DMS114 treated with DMSO at 0.1 percent for 48 hours (cell line): ENCODE results near the gene ZP2.
"Not testable (repeated sequence)": the region's sequence is repeated elsewhere in the genome, so short reads cannot be mapped to it uniquely, and the experiment has no call there.

Experiments
- DNase-seq: peaks from one replicate; lab custom pipeline; 2025; ENCODE audit not compliant: unreplicated experiment; lab: John Stamatoyannopoulos, UW

Gene ZP2

DNA sequence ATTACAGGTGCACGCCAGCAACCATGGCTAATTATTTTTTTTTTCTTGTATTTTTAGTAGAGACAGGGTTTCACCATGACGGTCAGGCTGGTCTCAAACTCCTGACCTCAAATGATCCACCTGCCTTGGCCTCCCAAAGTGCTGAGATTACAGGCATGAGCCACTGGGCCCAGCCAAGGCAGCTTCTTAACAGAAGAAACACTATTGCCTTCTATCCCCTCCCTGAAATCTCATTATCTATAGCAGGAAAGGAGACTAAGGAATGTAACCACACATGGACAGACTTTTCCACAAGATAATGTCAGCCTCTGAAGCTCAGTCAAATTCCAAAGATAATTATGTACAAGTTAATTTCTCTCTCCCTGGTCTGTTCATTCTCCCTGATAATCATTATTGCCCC lies 5.7 kb upstream of the ZP2 start:
- DNase-seq = no peak

- DNase-seq = no peak
These were observed 2.7 kb upstream of the ZP2 start for GRCh38 chr16:21214086-21214485.

- no peak for DNase-seq
These were observed 2.7 kb downstream of the ZP2 start for GRCh38 chr16:21208446-21209230.

- DNase-seq = no peak
These were observed 4.8 kb downstream of the ZP2 start for GRCh38 chr16:21206550-21206949.

DNA sequence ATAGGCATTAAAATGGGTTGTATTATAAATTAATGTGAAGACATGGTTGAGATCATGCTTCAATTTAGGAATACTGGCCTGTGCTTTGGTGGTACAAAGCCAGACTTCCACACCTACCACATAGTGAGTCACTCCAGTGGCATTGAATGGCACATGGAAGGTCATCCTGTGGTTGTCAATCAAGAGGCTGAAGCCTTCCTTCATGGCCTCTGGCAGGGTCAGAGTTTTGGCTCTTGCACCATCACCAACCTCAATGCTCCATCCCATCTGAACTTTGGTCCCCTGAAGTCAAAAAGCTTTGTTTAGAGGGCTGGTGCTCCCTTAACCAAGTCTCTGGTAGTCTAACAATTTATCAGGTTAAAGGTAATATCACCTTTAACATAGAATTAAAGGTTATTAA lies 6.1 kb downstream of the ZP2 start:
- DNase-seq = no peak

DNA sequence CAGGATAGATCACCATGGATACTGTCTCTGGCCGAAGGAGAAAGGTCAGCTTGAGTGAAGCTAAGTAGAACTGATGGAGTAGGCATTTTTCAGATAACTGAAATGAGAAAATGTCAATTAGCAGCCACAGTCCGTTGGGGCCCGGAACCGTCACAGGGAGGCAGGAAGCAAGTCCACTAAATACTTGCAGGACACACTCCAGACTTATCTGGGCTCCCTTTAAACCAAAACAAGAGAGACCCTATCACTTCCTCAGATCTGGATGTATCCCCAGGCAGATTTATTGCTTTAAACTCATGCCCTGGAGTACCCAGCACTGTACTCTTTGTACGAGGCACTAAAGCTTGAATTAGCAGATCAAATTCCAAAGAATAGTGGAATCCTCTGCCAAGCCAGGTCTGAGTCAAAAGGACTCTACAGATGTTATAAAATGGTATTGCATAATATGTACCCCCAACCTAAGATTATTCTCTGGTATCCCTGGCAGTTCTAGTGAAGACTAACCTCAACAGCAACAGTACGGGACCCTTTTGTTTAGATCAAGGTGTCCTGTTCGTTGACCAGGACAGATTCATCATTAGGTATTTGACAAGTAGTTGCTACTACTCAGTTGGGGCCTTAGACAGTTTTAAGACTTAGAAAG lies 8.1 kb downstream of the ZP2 start:
- DNase-seq = no peak

DNA sequence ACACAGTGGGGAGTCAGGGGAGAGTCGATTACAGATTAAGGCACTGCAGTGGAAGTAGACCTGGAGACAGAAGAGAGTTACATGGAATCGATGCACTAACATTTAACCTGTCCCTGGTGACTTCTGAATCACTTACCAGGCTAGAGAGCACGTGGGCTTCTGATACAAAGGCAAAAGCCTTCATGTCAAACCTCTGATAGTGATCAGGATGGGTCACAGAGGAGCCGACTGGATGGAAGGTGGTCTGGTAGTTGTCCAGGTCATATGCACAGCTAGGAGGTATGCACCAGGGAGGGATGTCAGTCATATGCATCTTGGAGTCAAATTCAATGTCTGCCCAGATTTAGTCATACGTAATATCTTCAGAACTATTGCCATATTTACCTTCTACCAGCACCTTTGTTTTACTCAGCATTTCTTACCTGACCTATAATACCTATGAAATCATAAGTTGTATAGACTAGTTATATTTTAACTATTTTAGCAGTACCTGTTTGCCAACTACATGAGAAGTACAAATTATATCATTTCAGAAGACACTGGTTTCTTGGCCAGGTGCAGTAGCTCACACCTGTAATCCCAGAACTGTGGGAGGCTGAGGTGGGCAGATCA lies 11.7 kb downstream of the ZP2 start:
- DNase-seq = no peak

DNA sequence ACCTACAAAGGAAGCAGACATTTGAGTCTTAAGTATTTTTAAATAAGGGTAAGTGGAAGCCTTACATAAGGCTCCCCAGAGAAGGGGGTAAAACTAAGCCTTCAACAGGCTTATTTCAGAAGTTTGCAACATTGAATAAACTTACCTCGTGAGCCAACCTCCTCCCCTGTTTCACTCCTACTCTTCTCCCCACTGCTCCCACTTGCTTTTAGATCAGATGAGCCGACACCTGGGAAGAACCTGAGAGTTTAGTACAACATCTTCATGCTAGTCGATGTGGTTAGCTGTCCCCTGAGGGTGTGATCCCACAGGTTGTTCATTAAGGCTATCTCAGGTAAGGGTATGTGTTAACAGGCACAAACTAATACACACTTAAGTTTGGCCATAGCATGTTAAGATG lies 13.8 kb downstream of the ZP2 start:
- DNase-seq = no peak

- no peak for DNase-seq
These were observed 14.3 kb downstream of the ZP2 start for GRCh38 chr16:21197112-21197511.

DNA sequence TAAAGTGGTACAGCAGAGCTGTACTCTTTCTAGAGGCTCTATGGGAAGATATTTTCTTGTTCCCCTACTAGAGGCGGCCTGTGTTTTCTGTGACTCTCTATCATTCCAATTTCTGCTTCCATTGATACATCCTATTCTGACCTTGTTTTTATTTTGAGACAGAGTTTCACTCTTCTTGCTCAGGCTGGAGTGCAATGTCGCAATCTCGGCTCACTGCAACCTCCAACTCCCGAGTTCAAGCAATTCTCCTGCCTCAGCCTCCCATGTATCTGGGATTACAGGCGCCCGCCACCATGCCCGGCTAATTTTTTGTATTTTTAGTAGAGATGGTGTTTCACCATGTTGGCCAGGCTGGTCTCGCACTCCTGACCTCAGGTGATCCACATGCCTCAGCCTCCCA lies 16.0 kb downstream of the ZP2 start:
- DNase-seq = not testable (repeated sequence)

- DNase-seq = no peak
These were observed 16.5 kb downstream of the ZP2 start for GRCh38 chr16:21194771-21195301.

DNA sequence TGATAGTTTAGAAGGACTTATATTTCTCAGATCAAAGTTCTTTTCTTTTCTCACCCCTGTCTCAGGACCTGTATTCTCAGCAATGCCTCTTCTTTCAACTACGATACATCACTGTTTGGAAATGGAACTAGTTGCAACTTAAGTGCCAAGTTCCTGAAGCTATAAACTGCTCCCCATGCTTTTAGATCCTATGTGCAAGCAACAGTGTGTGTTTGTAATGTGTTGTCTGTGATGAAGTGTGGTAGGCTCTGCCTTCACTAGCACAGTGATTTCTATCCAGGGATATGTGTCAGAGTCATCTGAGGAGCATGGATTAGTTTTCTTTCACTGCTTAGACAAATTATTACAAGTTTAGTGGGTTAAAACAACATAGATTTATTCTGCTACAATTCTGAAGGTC lies 18.4 kb downstream of the ZP2 start:
- DNase-seq = no peak

- no peak for DNase-seq
These were observed 20.8 kb downstream of the ZP2 start for GRCh38 chr16:21190599-21190998.

- DNase-seq = no peak
These were observed 21.4 kb downstream of the ZP2 start for GRCh38 chr16:21190013-21190412.

DNA sequence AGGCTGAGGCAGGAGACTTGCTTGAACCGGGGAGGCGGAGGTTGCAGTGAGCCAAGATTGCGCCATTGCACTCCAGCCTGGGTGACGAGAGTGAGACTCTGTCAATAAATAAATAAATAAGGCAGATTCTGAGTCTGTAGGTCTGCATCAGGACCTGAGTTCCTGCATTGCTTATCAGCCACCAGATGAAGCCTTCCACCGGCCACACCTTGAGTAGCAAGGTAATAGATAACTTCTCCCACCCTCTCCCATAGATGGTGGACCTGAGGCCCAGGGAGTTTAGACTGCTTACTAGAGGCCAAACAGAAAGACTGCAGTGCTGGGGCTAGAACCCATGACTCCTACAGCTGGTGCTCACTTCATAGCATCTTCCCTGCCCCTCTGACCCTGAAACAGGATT lies 22.1 kb downstream of the ZP2 start:
- DNase-seq = no peak

- DNase-seq = no peak
These were observed 25.1 kb downstream of the ZP2 start for GRCh38 chr16:21186326-21186691.

DNA sequence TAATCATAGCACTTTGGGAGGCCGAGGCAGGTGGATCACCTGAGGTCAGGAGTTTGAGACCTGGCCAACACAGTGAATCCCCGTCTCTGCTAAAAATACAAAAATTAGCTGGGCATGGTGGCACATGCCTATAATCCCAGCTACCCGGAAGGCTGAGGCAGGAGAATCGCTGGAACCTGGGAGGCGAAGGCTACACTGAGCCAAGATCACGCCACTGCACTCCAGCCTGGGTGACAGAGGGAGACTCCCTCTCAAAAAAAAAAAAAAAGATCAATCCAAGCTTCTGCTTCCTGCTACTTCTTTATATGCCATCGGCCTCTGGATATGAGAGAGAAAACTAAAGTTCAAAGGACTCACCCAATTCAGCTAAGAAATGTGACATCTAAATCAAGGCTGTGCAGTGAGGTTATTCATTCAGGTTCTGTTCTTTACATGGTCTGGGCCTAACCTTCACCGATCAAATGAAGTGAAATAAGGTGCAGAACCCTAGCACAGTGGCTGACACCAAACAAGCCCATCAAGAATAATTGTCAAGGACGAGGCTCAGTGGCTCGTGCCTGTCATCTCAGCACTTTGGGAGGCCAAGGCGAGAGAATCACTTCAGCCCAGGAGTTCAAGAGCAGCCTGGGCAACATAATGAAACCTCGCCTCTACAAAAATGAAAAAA lies 25.6 kb downstream of the ZP2 start:
- no peak for DNase-seq

DNA sequence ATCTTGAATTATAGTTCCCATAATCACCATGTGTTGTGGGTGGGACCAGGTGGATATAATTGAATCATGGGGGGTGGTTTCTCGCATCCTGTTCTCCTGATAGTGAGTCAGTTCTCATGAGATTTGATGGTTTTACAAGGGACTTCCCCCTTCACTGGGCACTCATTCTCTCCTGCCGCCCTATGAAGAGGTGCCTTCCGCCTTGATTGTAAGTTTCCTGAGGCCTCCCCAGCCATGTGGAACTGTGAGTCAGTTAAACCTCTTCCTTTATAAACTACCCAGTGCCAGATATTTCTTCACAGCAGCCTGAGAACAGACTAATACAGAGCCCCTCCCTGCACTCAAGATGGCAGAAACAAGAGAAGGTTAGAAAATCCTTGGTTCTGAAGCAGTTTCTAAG lies 26.5 kb downstream of the ZP2 start:
- DNase-seq = no peak

GRCh38 chr16:21183995-21184394 lies 27.4 kb downstream of the ZP2 start:
- DNase-seq = no peak

DNA sequence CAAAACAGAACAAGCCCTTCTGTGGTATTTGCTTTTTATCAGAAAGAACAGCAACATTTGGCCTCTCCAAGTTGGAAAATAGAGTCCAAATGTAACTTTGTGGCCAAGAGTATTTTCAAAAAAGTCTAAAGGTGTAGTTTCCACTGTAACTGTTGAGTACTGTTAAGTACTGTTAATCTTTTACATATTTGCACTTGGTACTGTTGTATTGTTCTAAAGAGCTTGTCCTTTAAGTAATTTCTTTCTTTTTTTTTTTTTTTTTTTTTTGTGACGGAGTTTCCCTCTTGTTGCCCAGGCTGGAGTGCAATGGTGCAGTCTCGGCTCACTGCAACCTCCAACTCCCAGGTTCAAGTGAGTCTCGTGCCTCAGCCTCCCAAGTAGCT lies 31.4 kb downstream of the ZP2 start:
- no peak for DNase-seq

- no peak for DNase-seq
These were observed 32.0 kb downstream of the ZP2 start for GRCh38 chr16:21179126-21179982.
